COLO668 (cell line): ENCODE data around the gene ECPAS.
A peak's percentile ranks its signal among the peaks of the same experiment; 100 is the strongest.
"Not testable (repeated sequence)": the region's sequence is repeated elsewhere in the genome, so short reads cannot be mapped to it uniquely, and the experiment has no call there.

Experiments
- DNase-seq: peaks from one replicate; lab custom pipeline; 2025; ENCODE audit not compliant: unreplicated experiment; lab: John Stamatoyannopoulos, UW

Gene ECPAS, protein sequence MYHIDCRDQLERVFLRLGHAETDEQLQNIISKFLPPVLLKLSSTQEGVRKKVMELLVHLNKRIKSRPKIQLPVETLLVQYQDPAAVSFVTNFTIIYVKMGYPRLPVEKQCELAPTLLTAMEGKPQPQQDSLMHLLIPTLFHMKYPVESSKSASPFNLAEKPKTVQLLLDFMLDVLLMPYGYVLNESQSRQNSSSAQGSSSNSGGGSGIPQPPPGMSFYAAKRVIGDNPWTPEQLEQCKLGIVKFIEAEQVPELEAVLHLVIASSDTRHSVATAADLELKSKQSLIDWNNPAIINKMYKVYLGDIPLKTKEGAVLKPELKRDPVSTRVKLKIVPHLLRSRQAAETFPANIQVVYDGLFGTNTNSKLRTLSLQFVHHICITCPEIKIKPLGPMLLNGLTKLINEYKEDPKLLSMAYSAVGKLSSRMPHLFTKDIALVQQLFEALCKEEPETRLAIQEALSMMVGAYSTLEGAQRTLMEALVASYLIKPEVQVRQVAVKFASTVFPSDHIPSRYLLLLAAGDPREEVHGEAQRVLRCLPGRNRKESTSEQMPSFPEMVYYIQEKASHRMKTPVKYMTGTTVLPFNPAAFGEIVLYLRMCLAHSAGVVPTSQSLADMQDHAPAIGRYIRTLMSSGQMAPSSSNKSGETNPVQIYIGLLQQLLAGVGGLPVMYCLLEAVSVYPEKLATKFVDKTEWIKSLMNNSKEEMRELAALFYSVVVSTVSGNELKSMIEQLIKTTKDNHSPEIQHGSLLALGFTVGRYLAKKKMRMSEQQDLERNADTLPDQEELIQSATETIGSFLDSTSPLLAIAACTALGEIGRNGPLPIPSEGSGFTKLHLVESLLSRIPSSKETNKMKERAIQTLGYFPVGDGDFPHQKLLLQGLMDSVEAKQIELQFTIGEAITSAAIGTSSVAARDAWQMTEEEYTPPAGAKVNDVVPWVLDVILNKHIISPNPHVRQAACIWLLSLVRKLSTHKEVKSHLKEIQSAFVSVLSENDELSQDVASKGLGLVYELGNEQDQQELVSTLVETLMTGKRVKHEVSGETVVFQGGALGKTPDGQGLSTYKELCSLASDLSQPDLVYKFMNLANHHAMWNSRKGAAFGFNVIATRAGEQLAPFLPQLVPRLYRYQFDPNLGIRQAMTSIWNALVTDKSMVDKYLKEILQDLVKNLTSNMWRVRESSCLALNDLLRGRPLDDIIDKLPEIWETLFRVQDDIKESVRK (N-terminal part only)

DNA sequence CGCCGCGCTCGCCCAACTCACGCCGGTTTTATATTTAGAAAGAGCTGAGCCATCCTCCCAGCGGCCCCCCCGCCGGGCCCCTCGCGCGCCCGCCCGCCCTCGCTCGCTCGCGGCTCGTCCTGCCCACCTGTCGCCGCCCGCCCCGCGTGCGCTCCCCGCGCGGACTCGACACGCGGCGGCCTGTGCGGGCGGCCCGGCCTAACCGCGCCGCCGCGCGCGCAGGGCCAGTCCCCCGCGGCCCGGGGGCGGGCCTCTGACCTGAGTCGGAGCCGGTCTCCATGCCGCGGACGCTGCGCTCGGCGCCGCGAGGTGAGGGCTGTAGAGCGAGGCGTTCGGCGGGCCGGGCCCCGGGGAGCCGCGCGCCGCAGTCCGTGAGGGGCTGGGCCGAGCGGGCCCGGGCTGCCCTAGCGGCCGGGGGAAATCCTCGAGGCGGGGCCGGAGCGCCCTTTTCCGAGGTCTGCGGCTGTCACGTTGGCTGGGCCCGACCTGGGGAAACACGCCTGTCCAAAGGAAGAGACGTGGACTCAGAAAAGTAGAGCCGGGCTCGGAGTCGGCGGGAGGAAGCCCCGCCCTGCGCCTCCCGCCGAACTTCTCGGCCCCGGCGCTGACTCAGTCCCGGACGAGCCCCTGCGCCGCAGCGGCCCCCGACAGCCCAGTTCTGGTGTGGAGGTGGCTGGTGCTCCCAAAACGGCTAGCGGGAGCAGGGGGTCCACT, at the start of gene ECPAS:
ECPAS (minus strand) TSS at position 526 of the 714 bp plus-strand sequence. CDS start 11,465 bp downstream, outside the sequence.
- peak; percentile 77 for DNase-seq

DNA sequence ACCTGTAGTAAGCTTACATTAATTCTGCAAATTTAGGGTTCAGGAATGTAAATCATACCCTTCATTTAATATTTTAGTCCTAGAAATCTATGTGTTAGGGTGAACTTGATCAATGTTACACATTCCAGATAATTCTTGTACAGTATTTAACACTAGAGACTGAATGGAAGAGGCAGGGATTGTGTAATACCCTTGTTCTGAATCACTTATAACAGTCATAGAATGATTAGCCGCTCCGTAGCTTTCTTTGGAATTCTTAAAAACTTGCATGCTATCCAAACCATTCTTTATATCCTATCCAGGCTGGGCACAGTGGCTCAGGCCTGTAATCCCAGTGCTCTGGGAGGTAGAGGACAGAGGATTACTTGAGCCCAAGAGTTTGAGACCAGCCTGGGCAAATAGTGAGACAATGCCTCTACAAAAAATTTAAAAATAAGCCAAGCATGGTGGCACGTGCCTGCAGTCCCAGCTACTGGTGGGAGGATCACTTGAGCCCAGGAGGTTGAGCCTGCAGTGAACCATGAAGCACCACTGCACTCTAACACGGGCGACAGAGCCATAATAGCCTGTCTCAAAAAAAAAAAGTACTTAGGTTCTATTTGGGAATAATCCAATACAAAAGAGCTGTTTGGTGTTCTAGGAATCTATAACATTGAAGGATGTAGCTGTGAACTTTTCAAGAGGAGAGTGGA, 49.1 kb upstream of the ECPAS start:
- no peak for DNase-seq

DNA sequence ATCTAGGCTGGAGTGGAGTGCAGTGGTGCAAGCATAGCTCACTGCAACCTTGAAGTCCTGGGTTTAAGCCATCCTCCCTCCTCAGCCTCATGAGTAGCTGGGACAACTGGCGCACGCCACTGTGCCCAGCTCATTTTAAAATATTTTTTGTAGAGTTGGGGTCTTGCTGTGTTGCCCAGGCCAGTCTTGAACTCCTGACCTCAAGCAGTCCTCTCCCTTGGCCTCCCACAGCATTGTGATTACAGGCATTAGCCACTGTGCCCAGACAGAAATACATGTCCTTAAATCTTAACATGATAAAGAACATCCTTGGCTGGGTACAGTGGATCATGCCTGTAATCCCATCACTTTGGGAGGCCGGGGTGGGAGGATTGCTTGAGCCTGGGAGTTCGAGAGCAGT, 47.5 kb upstream of the ECPAS start:
- DNase-seq, result no peak

DNA sequence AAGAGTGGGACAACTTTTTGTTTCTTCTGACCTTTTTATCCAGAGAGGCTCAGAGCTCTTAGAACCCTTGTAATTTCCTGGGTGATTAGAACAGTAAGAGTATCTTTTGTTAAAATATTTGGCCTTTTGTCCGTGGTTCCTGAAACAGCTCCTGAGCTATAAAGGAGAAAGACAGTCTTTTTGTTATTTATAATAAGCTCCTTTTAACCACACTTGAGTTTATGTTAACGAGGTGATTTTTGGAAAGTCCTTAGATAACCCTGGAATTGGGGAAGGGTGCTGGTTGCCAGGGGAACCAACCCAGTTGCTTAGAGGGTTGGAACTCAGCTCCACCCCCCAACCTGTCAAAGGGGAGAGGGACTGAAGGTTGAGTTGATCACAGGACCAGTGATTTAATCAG, 45.6 kb upstream of the ECPAS start:
- DNase-seq, result no peak

DNA sequence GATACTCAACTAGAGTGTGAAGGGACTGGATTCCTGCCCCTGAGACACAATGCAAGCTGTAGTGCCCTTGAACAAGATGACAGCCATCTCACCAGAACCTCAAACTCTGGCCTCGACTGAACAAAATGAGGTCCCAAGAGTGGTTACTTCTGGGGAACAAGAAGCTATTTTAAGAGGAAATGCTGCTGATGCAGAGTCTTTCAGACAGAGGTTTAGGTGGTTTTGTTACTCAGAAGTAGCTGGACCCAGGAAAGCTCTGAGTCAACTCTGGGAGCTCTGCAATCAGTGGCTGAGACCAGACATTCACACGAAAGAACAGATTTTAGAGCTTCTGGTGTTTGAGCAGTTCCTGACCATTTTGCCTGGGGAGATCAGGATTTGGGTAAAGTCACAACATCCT, 43.2 kb upstream of the ECPAS start:
- no peak for DNase-seq

DNA sequence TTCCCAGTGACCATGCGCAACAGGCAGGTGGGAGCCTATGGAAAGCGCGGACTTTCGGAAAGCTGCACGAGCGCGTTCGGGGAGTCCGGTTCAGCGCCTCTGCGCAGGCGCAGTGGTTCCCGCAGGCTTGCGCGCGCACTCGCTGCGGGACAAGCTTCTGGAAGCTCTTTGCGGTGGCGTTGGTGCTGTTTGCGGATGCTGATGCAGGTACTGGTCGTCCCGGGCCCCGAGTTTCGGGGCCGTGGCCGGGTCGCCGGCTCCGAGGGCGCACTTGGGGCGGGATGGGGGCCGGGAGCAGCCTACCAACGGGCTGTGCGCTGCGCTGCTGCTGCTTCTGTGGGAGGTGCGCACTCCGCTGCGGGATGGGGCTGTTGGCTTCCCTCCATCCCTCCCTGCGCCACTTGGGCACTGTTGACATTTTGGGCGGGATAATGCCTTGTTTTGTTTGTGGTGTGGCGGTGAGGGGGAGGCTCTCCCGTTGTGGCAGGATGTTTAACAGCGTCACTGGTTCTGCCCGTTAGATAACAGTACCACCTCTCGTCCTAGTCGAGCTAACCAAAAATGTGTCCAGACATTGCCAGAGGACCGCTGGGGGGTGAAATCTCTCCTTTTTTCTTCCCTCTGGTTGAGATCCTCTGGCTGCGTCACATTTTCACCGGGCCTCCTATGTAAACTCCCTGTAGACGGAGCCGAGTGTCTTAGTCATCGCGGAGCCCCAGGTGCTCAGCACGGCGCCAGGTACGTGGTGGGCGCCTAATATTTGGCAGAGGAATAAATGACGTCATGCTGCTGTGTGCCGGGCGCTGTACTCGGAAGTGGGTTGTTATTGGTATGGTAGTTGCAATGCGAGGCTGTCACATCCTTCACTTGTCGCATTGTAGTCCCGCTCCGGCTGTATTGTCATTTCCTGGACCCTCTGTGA, 41.1 kb upstream of the ECPAS start, which contains the start of gene ZNF483:
ZNF483 (plus strand) TSS at position 124 of the 922 bp plus-strand sequence. CDS start 2,217 bp downstream, outside the sequence.
- DNase-seq, result peak; percentile 91

DNA sequence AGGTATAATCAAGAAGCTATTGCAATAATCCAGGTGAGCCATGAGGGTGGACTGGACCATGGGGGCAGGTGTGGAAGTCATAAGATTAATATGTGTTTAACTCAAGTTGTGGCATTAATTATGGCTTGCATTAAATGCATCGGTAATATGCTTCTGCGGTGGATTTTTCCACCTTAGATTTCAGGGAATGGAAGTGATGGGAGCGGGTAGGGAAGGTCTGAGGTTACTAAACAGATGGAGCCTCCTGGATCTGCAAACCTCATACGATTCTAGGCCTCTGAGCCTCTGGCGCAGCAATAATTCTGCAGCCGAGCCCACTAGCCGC, 40.5 kb upstream of the ECPAS start:
- no peak for DNase-seq

DNA sequence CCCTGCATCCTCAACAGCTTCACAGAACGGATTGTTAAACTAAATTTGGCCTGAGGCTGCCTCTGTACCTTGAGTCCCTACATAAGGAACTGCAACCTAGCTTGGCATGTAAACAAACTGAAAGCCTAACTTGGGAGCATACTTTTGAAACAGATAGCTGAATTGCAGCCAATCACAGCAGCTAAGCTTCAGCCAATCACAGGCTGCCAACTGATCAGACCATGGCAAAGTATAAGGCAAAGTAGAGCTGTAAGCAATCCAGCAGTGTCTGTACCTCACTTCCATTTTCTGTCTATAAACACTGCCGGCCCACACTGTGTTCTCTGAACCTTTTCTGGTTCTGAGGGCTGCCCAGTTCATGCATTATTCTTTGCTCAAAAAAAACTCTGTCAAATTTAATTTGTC, 31.9 kb upstream of the ECPAS start:
- DNase-seq, result no peak

DNA sequence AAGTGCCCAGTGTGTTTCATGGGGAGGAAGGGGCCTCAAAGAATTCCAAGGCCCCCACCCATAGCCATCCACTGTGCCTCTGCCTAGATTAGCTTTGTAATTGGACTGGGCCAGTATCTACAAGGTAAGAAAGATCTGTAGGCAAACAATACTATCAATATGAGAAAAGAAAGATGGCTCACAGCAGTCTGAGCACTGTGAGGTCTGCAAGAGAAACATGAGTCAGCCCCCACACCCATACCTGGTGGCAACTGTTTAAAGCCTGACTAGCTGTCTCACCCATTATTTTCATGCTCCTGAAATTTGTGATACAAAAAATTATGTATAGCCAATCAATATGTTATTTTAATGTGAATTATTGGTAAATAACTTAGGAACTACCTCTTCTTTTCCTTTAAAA, 30.8 kb upstream of the ECPAS start:
- DNase-seq, result no peak

DNA sequence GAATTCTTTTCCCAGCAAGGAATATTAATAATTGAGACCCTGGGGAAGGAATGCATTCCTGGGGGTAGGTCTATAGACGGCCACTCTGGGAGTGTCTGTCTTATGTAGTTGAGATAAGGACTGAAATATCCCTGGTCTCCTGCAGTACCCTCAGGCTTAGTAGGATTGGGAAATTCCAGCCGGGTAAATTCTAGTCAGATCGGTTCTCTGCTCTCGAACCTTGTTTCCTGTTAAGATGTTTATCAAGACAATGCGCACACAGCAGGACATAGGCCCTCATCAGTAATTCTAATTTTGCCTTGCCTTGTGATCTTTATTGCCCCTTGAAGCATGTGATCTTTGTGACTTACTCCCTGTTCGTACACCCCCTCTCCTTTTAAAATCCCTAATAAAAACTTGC, 27.4 kb upstream of the ECPAS start:
- DNase-seq, result not testable (repeated sequence)

DNA sequence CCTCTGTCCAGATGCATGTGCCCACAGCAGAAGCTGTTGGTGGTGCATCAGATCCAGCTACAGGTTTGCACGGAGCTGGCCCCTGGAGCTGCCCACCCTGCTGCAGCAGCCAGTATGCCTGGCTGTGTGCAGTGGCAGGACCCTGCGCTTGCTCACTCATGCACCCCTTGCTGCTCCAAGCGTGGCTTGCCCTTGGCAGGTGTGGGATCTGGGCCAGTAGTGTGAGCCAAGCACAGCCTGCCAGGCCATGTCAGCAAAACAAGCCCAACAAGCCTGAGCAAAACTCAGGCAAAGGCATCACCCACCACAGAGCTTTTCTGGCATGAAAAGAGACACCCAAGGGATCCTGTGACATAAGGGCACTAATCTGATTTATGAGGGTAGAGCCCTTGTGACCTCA, 18.3 kb upstream of the ECPAS start:
- no peak for DNase-seq

DNA sequence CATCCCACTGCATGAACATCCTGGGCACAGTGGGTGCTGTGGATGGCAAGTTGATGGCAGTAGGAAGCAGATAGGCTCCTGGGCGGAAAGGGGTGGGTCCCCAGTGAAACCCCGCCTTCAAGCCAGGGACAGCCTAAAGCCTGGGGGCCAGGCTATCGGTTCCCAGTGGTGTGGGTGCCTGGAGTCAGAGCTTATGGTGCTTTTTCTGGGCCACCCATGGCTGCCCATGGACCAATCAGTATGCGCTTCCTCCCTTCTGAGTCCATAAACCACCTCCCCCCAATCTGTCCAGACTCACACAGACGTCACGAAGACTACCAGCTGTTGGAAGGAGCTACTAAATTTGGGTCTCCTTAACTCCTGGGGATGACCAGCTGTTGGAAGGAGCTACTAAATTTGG, 17.5 kb upstream of the ECPAS start:
- DNase-seq, result no peak

DNA sequence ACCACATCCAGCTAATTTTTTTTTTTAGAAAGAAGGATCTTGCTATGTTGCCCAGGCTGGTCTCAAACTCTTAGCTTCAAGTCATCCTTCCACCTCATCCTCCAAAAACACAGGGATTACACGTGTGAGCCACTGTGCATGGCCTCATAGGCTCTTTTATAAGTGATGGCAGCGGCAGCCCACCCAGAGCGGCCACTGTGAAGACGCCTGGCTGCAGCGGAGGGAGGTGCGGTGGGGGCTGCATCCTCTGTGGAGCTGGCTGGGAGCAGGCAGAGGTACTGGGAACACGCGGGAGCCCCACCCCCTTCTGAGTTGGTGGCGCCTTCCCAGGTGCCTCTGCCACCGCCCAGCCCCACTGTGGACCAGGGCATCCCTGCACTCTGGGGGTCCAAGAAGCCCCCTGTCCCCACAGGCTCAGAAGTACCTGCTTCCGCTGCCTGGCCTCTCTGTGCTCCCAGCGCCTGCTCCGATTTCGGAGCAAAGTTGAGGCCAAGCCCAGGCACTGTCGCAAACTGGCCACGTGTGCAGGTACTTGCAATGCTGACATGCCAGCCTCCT, 16.9 kb upstream of the ECPAS start:
- DNase-seq, result no peak

DNA sequence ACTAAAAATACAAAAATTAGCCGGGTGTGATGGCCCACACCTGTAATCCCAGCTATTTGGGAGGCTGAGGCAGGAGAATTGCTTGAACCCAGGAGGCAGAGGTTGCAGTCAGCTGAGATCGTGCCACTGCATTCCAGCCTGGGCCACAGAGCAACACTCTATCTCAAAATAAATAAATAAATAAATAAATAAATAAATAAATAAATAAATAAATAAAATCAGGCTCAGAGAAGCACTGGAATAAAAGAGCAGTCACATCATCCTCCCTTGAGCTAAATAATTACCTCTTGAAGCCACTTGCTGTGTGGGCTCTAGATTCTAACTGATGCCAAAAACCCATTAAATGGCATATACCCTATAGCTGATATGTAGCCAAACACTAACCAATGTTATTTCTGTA, 13.0 kb upstream of the ECPAS start:
- not testable (repeated sequence) for DNase-seq

DNA sequence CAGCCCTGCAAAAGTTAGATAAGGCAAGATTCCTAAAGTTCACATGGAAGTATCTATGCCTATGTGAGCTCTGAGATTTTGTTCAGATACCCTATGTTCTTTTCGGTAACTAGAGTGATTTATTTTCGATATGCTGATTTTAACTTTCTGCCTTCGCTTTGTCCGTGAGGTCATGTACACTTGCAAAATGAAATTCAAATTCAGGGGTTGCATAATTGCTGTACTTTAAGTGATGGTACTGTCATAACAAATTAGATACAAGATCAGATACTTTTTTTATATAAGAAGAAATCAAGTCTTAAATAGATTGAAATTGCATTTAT, 350 bp upstream of the ECPAS start:
- DNase-seq, result no peak

DNA sequence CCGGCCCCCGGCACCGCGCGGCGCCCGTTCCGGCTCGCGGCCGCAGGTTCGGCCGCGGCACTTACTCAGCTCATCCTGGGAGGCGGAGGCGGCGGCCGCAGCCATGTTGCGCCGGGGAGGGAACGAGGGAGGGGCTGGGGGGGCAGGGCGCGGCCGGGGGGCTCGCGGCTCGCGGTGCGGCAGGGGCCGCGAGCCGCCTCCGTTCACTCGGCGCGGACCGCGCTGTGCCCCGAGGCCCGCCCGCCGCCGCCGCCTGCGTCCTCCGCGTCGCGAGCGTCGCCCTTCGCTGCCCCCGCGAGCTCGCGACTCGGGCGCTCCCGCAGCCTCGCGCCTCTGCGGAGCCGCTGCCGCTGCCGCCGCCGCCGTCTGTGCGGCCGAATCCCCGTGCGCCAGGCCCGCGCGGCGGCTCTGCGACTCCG, 735 bp downstream of the ECPAS start:
- peak; percentile 83 for DNase-seq

DNA sequence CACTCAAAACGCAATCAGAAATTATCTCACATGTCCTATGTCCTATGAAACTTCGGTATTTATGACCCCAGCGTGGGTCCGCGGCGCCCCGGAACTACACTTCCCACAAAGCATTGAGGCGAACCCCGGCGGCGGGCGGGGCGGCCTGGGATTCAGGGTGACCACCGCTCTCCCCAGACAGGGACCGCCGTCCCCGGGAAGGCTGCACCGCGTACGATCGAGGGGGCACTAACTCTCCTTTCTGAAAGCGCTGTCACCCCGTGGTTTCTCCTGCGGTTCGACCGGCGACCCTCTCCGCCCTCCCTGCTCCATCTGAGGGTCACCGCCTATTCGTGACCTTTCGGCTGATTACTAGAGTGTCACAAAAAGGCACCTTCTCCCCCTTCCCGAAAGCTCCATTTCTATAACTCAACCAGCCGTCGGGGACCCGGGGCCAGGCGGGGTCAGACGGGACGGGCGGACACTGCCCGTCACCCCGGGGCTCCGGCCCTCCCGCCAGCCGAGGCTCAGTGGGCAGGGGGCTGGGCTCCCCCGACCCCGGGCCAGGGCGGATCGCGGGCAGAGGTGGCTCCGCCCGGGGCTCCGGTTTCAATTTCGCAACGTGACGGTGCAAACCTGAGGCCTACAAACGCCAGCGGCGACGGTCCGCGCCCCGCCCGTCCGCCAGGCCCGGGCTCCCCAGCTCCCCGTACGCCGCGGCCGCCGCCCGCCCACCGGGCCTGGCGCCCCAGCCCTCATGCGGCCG, 1.3 kb downstream of the ECPAS start:
- DNase-seq, result peak; percentile 85
